Right lobe of liver (tissue), 4 donors: Measurements from ENCODE around the gene OPRL1.

Experiments used
- POLR2A ChIP-seq: fragments of 450-650 bp; IDR thresholded peaks from one replicate; pipeline ENCODE4 v1.6.1; 2017; ENCODE audit warnings: antibody characterized with exemption, mild to moderate bottlenecking
- TF ChIP-seq, protein P1 (sequence below), 4 donors: fragments of 200-600 bp in 3 of 4; fragments of 450-650 bp in 1 of 4; IDR thresholded peaks; one replicate each; pipeline versions ENCODE4 v1.5.1 to v1.8.0; 2016 to 2022; ENCODE audit warnings: antibody characterized with exemption in 4 of 4, mild to moderate bottlenecking in 2 of 4
- donor health status: DM: no; HTN: no; CAD: no.
- donor health status: DM: no; HTN: no; CAD: no.
- donor health status: DM: no; HTN: yes; CAD: no.

DNA sequence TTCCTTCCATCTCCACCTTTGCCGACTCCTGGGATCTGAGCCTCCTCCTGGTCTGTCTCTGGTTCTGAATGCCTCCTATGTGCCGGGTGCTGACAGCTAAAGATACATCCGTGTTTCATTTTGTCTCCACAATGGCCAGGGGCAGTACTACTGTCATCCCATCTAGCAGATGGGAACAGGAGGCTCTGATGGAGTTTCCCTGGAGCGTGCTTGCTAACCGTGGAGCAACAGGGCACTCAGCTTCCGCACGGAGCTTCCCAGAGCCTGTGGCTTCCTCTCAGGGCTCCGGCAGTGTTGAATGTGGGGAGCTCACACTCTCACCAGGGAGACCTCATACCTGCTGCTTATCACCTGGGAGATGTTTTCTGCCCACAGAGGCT is 39.4 kb downstream of the OPRL1 start:
- TF ChIP-seq, protein P1, sequence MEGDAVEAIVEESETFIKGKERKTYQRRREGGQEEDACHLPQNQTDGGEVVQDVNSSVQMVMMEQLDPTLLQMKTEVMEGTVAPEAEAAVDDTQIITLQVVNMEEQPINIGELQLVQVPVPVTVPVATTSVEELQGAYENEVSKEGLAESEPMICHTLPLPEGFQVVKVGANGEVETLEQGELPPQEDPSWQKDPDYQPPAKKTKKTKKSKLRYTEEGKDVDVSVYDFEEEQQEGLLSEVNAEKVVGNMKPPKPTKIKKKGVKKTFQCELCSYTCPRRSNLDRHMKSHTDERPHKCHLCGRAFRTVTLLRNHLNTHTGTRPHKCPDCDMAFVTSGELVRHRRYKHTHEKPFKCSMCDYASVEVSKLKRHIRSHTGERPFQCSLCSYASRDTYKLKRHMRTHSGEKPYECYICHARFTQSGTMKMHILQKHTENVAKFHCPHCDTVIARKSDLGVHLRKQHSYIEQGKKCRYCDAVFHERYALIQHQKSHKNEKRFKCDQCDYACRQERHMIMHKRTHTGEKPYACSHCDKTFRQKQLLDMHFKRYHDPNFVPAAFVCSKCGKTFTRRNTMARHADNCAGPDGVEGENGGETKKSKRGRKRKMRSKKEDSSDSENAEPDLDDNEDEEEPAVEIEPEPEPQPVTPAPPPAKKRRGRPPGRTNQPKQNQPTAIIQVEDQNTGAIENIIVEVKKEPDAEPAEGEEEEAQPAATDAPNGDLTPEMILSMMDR (IDR thresholded peaks at IDR 0.05), result no peak
- TF ChIP-seq POLR2A, result no peak
